Measurements from ENCODE around the gene EIF4EBP3. TPM values are rescaled to one million over a fixed set of nuclear protein-coding genes. Genes with fewer than 3 reads are reported as not detected.
"Not testable (repeated sequence)": the region's sequence is repeated elsewhere in the genome, so short reads cannot be mapped to it uniquely, and the experiment has no call there.

EIF4EBP3 gene
- total RNA-seq, 1 experiment from 2014 or later, result 0.57 TPM

GRCh38 chr5:140565024-140565779 is 17.7 kb downstream of the EIF4EBP3 start:
- H3K27me3 ChIP-seq, result no peaks in the 10 kb centered on the region
- H3K27ac ChIP-seq, result peak overlapping the region; percentile 78
- peaks cover 17% of the 10 kb centered on the region for H3K36me3 ChIP-seq
- H3K9me3 ChIP-seq (replicated peaks), result no peaks in the 10 kb centered on the region
- peak overlapping the region; percentile 80 for H3K4me3 ChIP-seq
- no peak for DNase-seq
- peaks cover 5% of the 10 kb centered on the region; the same call in 1 of the 2 replicates for H3K4me1 ChIP-seq

- Histone ChIP-seq H3K36me3 (peaks cover 17% of the 10 kb centered on the region), H3K9me3 (replicated peaks) (no peaks in the 10 kb centered on the region), H3K27me3 (no peaks in the 10 kb centered on the region), H3K4me1 (peaks cover 5% of the 10 kb centered on the region; the same call in 1 of the 2 replicates), H3K27ac (no peak overlapping the region), H3K4me3 (peak overlapping the region; percentile 80)
- DNase-seq, result no peak
These were observed 18.3 kb downstream of the EIF4EBP3 start for GRCh38 chr5:140565780-140566095.

- Histone ChIP-seq H3K36me3 (peaks cover 17% of the 10 kb centered on the region), H3K27ac (no peak overlapping the region)
These were observed 19.2 kb downstream of the EIF4EBP3 start for GRCh38 chr5:140566665-140567064.

GRCh38 chr5:140567136-140567818 is 19.8 kb downstream of the EIF4EBP3 start:
- Histone ChIP-seq H3K27me3 (no peaks in the 10 kb centered on the region), H3K4me1 (peaks cover 5% of the 10 kb centered on the region; the same call in 1 of the 2 replicates), H3K4me3 (no peak overlapping the region), H3K36me3 (peaks cover 17% of the 10 kb centered on the region), H3K9me3 (replicated peaks) (no peaks in the 10 kb centered on the region), H3K27ac (no peak overlapping the region)
- DNase-seq, result no peak

More at GRCh38 chr5:140566665-140567064, 19.2 kb downstream of the EIF4EBP3 start:
- H3K9me3 ChIP-seq (replicated peaks), result no peaks in the 10 kb centered on the region
- H3K4me1 ChIP-seq, result peaks cover 5% of the 10 kb centered on the region; the same call in 1 of the 2 replicates
- no peak for DNase-seq
- H3K27me3 ChIP-seq, result no peaks in the 10 kb centered on the region
- H3K4me3 ChIP-seq, result no peak overlapping the region

GRCh38 chr5:140567871-140568270 is 20.4 kb downstream of the EIF4EBP3 start:
- no peak overlapping the region for H3K27ac ChIP-seq

GRCh38 chr5:140568443-140569063 is 21.1 kb downstream of the EIF4EBP3 start:
- DNase-seq, result no peak
- Histone ChIP-seq H3K27ac (no peak overlapping the region), H3K27me3 (no peaks in the 10 kb centered on the region), H3K4me1 (0 out of 2 replicates have a peak, but pooled peaks cover under 1% of the 10 kb centered on the region), H3K36me3 (peaks cover 17% of the 10 kb centered on the region), H3K4me3 (no peak overlapping the region), H3K9me3 (replicated peaks) (no peaks in the 10 kb centered on the region)

More at GRCh38 chr5:140567871-140568270, 20.4 kb downstream of the EIF4EBP3 start:
- Histone ChIP-seq H3K9me3 (replicated peaks) (no peaks in the 10 kb centered on the region), H3K4me3 (no peak overlapping the region), H3K4me1 (peaks cover 5% of the 10 kb centered on the region; the same call in 1 of the 2 replicates), H3K36me3 (peaks cover 17% of the 10 kb centered on the region), H3K27me3 (no peaks in the 10 kb centered on the region)
- no peak for DNase-seq

- Histone ChIP-seq H3K4me3 (no peak overlapping the region), H3K27me3 (no peaks in the 10 kb centered on the region), H3K9me3 (replicated peaks) (no peaks in the 10 kb centered on the region), H3K4me1 (no peaks in the 10 kb centered on the region), H3K27ac (no peak overlapping the region), H3K36me3 (peaks cover 17% of the 10 kb centered on the region)
- DNase-seq, result no peak
These were observed 21.7 kb downstream of the EIF4EBP3 start for GRCh38 chr5:140569197-140569596.

- H3K27ac ChIP-seq, result no peak overlapping the region
- H3K27me3 ChIP-seq, result no peaks in the 10 kb centered on the region
- no peaks in the 10 kb centered on the region for H3K9me3 ChIP-seq (replicated peaks)
- no peak for DNase-seq
- no peak overlapping the region for H3K4me3 ChIP-seq
- no peaks in the 10 kb centered on the region for H3K4me1 ChIP-seq
- peaks cover 17% of the 10 kb centered on the region for H3K36me3 ChIP-seq
These were observed 22.6 kb downstream of the EIF4EBP3 start for GRCh38 chr5:140570058-140570457.

GRCh38 chr5:140570488-140570887 is 23.0 kb downstream of the EIF4EBP3 start:
- DNase-seq, result no peak
- Histone ChIP-seq H3K27me3 (no peaks in the 10 kb centered on the region), H3K27ac (no peak overlapping the region), H3K4me3 (no peak overlapping the region), H3K36me3 (peaks cover 17% of the 10 kb centered on the region), H3K9me3 (replicated peaks) (no peaks in the 10 kb centered on the region), H3K4me1 (no peaks in the 10 kb centered on the region)

GRCh38 chr5:140571105-140571504 is 23.6 kb downstream of the EIF4EBP3 start:
- Histone ChIP-seq H3K27me3 (no peaks in the 10 kb centered on the region), H3K4me3 (no peak overlapping the region), H3K36me3 (peaks cover 15% of the 10 kb centered on the region), H3K27ac (no peak overlapping the region), H3K9me3 (replicated peaks) (no peaks in the 10 kb centered on the region), H3K4me1 (no peaks in the 10 kb centered on the region)
- no peak for DNase-seq

GRCh38 chr5:140573683-140574082 is 26.2 kb downstream of the EIF4EBP3 start:
- Histone ChIP-seq H3K4me1 (no peaks in the 10 kb centered on the region), H3K9me3 (replicated peaks) (no peaks in the 10 kb centered on the region), H3K27me3 (no peaks in the 10 kb centered on the region), H3K4me3 (no peak overlapping the region), H3K36me3 (no peaks in the 10 kb centered on the region), H3K27ac (no peak overlapping the region)
- DNase-seq, result no peak

GRCh38 chr5:140574165-140574564 is 26.7 kb downstream of the EIF4EBP3 start:
- peak in 1 of 2 experiments; percentile 34 for DNase-seq
- Histone ChIP-seq H3K27ac (no peak overlapping the region), H3K4me1 (no peaks in the 10 kb centered on the region), H3K9me3 (replicated peaks) (no peaks in the 10 kb centered on the region), H3K27me3 (no peaks in the 10 kb centered on the region), H3K36me3 (no peaks in the 10 kb centered on the region), H3K4me3 (no peak overlapping the region)

- H3K9me3 ChIP-seq (replicated peaks), result no peaks in the 10 kb centered on the region
- H3K27ac ChIP-seq, result no peak overlapping the region
- H3K4me1 ChIP-seq, result no peaks in the 10 kb centered on the region
- peak in 1 of 2 experiments; percentile 31 for DNase-seq
- H3K4me3 ChIP-seq, result no peak overlapping the region
- H3K27me3 ChIP-seq, result no peaks in the 10 kb centered on the region
- H3K36me3 ChIP-seq, result no peaks in the 10 kb centered on the region
These were observed 27.8 kb downstream of the EIF4EBP3 start for GRCh38 chr5:140575309-140575708.

GRCh38 chr5:140576776-140577201 is 29.3 kb downstream of the EIF4EBP3 start:
- no peaks in the 10 kb centered on the region for H3K4me1 ChIP-seq
- no peak for DNase-seq
- no peak overlapping the region for H3K4me3 ChIP-seq
- no peaks in the 10 kb centered on the region for H3K36me3 ChIP-seq
- H3K27ac ChIP-seq, result no peak overlapping the region
- no peaks in the 10 kb centered on the region for H3K9me3 ChIP-seq (replicated peaks)
- no peaks in the 10 kb centered on the region for H3K27me3 ChIP-seq

GRCh38 chr5:140579188-140579747 is 31.8 kb downstream of the EIF4EBP3 start:
- not testable (repeated sequence) for H3K4me1 ChIP-seq; H3K9me3 ChIP-seq (replicated peaks); H3K4me3 ChIP-seq; H3K27me3 ChIP-seq; DNase-seq; H3K27ac ChIP-seq; H3K36me3 ChIP-seq

Data from SJCRH30 (cell line).